HT-29 (cell line): ENCODE measurements around the gene NKD1. TPM values are rescaled to one million over a fixed set of nuclear protein-coding genes. Genes with fewer than 3 reads are reported as not detected.

ENCODE experiments used
- DNase-seq: peaks from one replicate; pipeline ENCODE4 v3.0.0-alpha.2; 2015; ENCODE audit warnings: low spot score
- total RNA-seq: library from RNA; depleted of rRNA; stranded (reverse); fragments of >200 nt; shearing (Covaris generic); gene quantifications from 2 replicates; pipeline ENCODE4 v1.2.3, GENCODE V29; 2014

Gene NKD1
- total RNA-seq, 1 experiment from 2014 or later = 0.13 TPM

GRCh38 chr16:50538411-50539052, 9.7 kb upstream of the NKD1 start:
- no peak for DNase-seq

GRCh38 chr16:50539053-50539695, 9.0 kb upstream of the NKD1 start:
- DNase-seq = no peak

- no peak for DNase-seq
Measured at GRCh38 chr16:50539822-50540710, 8.1 kb upstream of the NKD1 start.

DNA sequence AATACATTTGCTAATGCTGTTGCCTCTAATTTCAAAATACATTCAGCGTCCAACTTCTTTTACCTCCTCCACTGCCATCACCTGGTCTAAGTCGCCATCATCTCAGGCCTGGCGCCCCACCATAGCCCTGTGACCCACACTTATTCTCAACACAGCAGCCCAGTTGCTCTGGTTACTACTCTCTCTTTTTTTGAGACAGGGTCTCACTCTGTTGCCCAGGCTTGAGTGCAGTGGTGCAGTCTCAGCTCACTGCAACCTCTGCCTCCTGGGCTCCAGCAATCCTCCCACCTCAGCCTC, 7.5 kb upstream of the NKD1 start:
- DNase-seq = no peak

DNA sequence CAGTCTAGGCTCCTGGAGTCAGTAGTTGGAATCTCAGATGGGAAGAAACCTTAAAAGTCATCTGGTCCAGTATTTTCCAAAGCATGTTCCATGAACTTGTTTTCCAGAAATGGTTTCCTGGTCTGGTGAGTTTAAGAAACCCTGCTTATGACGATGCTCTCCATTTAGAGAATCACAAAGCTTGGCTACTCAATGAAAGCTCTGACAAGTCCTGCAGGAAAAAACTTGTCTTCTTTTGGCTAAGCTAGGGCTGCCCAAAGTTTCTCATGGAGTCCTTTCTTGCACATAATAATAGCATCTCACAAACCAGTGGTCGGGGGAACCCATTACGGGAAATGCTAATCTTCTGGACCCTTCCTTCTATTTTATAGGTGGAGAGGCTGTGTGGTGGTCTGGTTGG, 5.5 kb upstream of the NKD1 start:
- no peak for DNase-seq

GRCh38 chr16:50546125-50546524, 2.1 kb upstream of the NKD1 start:
- DNase-seq = no peak

DNA sequence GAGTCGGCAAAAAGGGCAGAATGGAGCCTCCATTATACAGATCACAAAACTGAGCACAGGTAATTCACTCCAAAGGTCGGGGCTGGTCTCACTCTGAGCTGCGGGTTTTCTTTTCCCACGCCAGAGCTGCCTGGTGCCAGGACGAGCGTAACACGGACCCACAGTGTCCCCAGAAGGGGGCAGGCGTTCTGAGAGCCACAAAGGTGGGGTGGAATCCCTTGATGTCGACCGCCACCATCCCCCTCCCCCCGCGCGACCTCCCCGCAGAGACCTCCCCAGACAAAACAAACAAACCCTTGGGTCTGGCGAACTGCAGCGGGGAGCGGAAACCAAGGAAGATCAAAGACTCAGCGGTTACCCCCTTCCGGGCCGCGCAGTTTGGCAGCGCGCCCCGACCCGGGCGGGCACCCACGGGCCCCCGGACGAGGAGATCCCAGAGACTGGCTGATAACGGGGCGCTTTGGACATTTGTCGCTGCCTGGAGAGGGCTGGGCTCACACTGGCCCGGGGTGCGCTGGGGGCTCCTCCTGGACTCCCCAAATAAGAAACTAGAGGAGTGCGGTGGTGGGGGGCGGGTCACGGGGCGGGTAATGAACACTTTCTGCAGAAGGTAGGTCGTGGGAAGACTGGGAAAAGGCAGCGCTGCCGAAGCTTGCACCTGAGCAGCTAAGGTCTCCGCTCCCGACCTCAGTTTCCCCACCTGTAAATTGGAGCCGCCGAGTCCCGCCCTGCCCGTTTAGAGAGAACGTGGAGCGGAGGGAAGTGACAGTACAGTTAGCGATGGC, 664 bp upstream of the NKD1 start:
- DNase-seq = peak; percentile 10

DNA sequence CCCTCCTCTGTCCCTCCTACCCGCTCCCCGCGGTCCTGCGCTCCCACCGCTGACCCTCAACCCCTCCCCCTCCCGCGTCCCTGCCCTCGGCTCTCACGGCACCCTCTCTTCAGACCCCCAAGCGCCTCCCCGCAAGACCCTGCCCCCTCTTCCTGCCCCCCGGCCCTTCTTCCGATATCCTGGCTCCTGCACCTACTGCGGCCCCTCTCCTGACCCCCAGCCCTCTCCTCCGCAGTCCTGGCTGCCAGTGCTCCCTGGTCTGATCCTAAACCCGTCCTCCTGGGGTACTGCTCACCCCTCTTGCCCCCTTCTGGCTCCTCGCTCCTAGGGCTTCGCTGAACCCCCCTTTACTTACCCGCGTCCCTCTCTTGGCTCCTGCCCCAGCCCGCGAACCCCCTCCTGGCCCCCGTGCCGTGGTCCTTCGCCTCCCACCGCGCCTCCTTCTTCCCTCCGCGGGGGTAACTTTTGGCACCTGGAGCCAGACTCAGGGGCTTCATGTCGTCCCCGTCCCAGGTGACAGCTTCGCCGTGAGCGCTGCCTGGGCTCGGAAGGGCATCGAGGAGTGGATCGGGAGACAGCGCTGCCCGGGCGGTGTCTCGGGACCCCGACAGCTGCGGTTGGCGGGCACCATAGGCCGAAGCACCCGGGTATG, 839 bp downstream of the NKD1 start:
- DNase-seq = no peak

- DNase-seq = no peak
Measured at GRCh38 chr16:50549561-50549915, 1.3 kb downstream of the NKD1 start.

GRCh38 chr16:50550035-50550434, 1.8 kb downstream of the NKD1 start:
- DNase-seq = no peak

GRCh38 chr16:50550866-50551641, 2.9 kb downstream of the NKD1 start:
- DNase-seq = no peak

- DNase-seq = no peak
Measured at GRCh38 chr16:50552476-50553101, 4.4 kb downstream of the NKD1 start.

- no peak for DNase-seq
Measured at GRCh38 chr16:50553182-50553710, 5.0 kb downstream of the NKD1 start.

GRCh38 chr16:50553731-50554360, 5.7 kb downstream of the NKD1 start:
- DNase-seq = no peak

GRCh38 chr16:50555269-50555875, 7.2 kb downstream of the NKD1 start:
- no peak for DNase-seq

DNA sequence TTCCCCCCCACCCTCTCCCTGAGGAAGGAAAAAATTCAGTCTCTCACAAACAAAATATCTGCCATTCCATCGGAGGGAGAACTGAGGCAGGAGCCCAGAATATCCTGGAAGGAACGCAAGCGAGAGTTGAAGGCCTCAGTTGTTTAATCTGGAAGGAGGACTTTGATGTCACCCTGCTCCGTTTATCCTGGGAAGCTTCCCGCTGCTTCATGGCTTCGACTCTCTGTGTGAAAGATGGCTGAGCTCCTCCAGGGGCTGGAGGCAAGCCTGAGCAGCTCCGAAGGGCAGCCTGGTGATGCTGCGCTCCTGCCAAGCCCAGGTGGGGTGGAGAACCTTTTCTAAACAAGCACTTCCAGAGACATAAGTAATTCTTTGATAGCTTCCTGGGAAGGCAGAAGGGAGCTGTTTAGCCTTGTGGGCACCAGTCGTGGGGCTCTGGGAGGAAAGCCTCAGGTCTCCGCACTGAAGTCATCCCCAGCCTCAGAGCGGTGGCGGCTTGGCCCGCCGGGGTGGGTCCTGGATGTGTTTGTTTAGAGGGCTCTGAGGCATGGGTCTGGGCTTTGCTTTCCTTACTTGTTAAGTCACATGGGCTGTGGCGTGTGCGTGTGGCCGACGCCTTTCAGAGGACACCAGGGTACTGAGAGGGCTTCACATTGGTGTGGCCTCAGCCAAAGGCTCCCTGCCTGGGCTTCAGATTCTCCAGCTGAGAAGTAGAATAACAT, 7.9 kb downstream of the NKD1 start:
- DNase-seq = no peak

- DNase-seq = no peak
Measured at GRCh38 chr16:50557046-50557445, 8.8 kb downstream of the NKD1 start.

- no peak for DNase-seq
Measured at GRCh38 chr16:50558913-50559312, 10.7 kb downstream of the NKD1 start.
